HepG2 (cell line): ENCODE data around the gene PHF3. TPM values are rescaled to one million over a fixed set of nuclear protein-coding genes. Genes with fewer than 3 reads are reported as not detected.

Experiments used
- DNMT1 ChIP-seq: sonication (generic); formaldehyde crosslinking; IDR thresholded peaks from 2 replicates; pipeline ENCODE4 v1.5.1; 2020; ENCODE audit warnings: mild to moderate bottlenecking, missing genetic modification reagents
- FOXP1 ChIP-seq, 2 experiments: fragments of 450-650 bp in 1 of 2; IDR thresholded peaks; 2 replicates each; pipeline ENCODE4 v1.6.1; 2017 to 2018; ENCODE audit warnings: antibody characterized with exemption in 1 of 2
- GABPB1 ChIP-seq: IDR thresholded peaks from 2 replicates; pipeline ENCODE4 v1.6.1; 2016; ENCODE audit warnings: mild to moderate bottlenecking, missing genetic modification reagents, moderate library complexity, missing compliant biosample characterization
- HDAC6 ChIP-seq: fragments of 200-600 bp; sonication (generic); IDR thresholded peaks from 2 replicates; pipeline ENCODE4 v1.7.0; 2017; ENCODE audit warnings: mild to moderate bottlenecking, antibody characterized with exemption, low read length, low read depth
- HIC2 ChIP-seq: sonication (generic); formaldehyde crosslinking; IDR thresholded peaks from 2 replicates; pipeline ENCODE4 v1.9.0; 2022; ENCODE audit warnings: low read depth, missing genetic modification reagents
- RFX3 ChIP-seq: IDR thresholded peaks from 2 replicates; pipeline ENCODE4 v1.6.1; 2016; ENCODE audit warnings: missing biosample characterization, missing genetic modification reagents
- RXRA ChIP-seq: sonication (generic); formaldehyde crosslinking; IDR thresholded peaks from 2 replicates; pipeline ENCODE4 v1.5.1; 2020; ENCODE audit warnings: missing genetic modification reagents
- ZBTB21 ChIP-seq: sonication (generic); formaldehyde crosslinking; IDR thresholded peaks from 2 replicates; pipeline ENCODE4 v1.4.0; 2020; ENCODE audit warnings: missing genetic modification reagents
- ZNF503 ChIP-seq: sonication (generic); formaldehyde crosslinking; IDR thresholded peaks from 2 replicates; pipeline ENCODE4 v1.4.0; 2020; ENCODE audit warnings: missing genetic modification reagents
- ZNF670 ChIP-seq: sonication (generic); formaldehyde crosslinking; IDR thresholded peaks from 2 replicates; pipeline ENCODE4 v1.8.0; 2022; ENCODE audit warnings: mild to moderate bottlenecking, missing genetic modification reagents, borderline replicate concordance
- polyA plus RNA-seq, 8 experiments: library from polyadenylated mRNA; depleted of rRNA in 3 of 8; stranded (reverse) in 7 of 8; unstranded in 1 of 8; fragments of >200 nt; fragmentation: Illumina TruSeq in 4 of 8; extraction: Trizol in 4 of 8; gene quantifications; 2 replicates each; pipeline versions ENCODE4 v1.2.1 to v1.2.3, GENCODE V29; 2011 to 2016; ENCODE audit warnings: low read depth in 4 of 8, missing spikeins in 1 of 8, mixed read lengths in 1 of 8; ENCODE audit not compliant: insufficient read depth in 1 of 8
- total RNA-seq, 5 experiments: library from RNA; depleted of rRNA; stranded (reverse); fragments of >200 nt; fragmentation: Illumina TruSeq; extraction: Trizol; gene quantifications; 2 replicates each; pipeline ENCODE4 v1.2.3, GENCODE V29; 2016; ENCODE audit warnings: low read depth in 1 of 5
- TF ChIP-seq, protein P1 (sequence below): sonication (generic); formaldehyde crosslinking; IDR thresholded peaks from 2 replicates; pipeline ENCODE4 v1.5.1; 2020; ENCODE audit warnings: mild to moderate bottlenecking, missing genetic modification reagents
- TF ChIP-seq, protein P2 (sequence below): sonication (generic); formaldehyde crosslinking; conservative IDR thresholded peaks from 2 replicates; pipeline ENCODE4 v1.8.1; 2023; ENCODE audit warnings: missing genetic modification reagents
- TF ChIP-seq, protein P3 (sequence below): sonication (generic); formaldehyde crosslinking; IDR thresholded peaks from 2 replicates; pipeline ENCODE4 v1.4.0; 2020; ENCODE audit warnings: mild to moderate bottlenecking, missing genetic modification reagents, borderline replicate concordance
- TF ChIP-seq, protein P4 (sequence below): sonication (generic); formaldehyde crosslinking; IDR thresholded peaks from 2 replicates; pipeline ENCODE4 v1.5.0; 2020; ENCODE audit warnings: mild to moderate bottlenecking, missing genetic modification reagents, moderate library complexity

The PHF3 gene
- total and polyA plus RNA-seq, 2 of the 13 experiments (the other 11 are each of a cell fraction or from before 2014, with no cell fraction given) = 19.8 to 70.4 TPM

DNA sequence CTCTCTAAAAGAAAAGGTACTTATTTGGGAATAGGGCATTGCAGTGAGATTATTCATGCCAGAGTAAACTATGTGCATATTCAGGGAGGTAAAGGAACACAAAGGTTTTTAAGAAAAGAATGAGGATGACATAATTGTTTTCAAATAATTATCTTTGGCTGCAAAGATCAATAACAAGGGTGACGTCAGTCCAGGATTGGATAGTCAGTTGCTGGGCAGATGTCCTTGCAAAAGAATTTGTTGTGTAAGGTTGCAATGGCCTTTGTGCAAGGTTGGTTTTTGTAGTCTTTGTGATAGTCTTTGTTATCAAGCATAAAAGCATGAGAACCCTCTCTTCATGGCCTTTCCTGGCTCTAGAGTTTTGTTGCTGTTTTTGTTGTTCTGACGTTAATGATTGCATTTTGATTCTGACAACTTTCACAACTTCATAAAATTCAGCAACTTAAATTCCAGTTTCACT is 45.6 kb upstream of the PHF3 start (continued):
- TF ChIP-seq, protein P1, sequence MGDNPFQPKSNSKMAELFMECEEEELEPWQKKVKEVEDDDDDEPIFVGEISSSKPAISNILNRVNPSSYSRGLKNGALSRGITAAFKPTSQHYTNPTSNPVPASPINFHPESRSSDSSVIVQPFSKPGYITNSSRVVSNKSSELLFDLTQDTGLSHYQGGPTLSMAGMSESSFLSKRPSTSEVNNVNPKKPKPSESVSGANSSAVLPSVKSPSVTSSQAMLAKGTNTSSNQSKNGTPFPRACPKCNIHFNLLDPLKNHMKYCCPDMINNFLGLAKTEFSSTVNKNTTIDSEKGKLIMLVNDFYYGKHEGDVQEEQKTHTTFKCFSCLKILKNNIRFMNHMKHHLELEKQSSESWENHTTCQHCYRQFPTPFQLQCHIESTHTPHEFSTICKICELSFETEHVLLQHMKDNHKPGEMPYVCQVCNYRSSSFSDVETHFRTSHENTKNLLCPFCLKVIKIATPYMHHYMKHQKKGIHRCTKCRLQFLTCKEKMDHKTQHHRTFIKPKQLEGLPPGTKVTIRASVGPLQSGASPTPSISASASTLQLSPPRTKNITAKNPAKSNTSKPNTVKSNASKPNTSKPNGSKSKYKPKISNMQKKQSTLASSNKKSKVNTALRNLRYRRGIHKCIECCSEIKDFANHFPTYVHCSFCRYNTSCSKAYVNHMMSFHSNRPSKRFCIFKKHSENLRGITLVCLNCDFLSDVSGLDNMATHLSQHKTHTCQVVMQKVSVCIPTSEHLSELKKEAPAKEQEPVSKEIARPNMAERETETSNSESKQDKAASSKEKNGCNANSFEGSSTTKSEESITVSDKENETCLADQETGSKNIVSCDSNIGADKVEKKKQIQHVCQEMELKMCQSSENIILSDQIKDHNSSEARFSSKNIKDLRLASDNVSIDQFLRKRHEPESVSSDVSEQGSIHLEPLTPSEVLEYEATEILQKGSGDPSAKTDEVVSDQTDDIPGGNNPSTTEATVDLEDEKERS (CRISPR knock-in tag) = 0 out of 2 replicates have a peak, but pooled peaks have one; percentile 33
- no peak for TF ChIP-seq RFX3 (CRISPR knock-in tag)
- peak; percentile 90 for TF ChIP-seq ZBTB21 (CRISPR knock-in tag)
- TF ChIP-seq, protein P2, sequence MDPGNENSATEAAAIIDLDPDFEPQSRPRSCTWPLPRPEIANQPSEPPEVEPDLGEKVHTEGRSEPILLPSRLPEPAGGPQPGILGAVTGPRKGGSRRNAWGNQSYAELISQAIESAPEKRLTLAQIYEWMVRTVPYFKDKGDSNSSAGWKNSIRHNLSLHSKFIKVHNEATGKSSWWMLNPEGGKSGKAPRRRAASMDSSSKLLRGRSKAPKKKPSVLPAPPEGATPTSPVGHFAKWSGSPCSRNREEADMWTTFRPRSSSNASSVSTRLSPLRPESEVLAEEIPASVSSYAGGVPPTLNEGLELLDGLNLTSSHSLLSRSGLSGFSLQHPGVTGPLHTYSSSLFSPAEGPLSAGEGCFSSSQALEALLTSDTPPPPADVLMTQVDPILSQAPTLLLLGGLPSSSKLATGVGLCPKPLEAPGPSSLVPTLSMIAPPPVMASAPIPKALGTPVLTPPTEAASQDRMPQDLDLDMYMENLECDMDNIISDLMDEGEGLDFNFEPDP = no peak
- TF ChIP-seq, protein P3, sequence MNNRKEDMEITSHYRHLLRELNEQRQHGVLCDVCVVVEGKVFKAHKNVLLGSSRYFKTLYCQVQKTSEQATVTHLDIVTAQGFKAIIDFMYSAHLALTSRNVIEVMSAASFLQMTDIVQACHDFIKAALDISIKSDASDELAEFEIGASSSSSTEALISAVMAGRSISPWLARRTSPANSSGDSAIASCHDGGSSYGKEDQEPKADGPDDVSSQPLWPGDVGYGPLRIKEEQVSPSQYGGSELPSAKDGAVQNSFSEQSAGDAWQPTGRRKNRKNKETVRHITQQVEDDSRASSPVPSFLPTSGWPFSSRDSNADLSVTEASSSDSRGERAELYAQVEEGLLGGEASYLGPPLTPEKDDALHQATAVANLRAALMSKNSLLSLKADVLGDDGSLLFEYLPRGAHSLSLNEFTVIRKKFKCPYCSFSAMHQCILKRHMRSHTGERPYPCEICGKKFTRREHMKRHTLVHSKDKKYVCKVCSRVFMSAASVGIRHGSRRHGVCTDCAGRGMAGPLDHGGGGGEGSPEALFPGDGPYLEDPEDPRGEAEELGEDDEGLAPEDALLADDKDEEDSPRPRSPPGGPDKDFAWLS = no peak
- TF ChIP-seq FOXP1 (IDR thresholded peaks at IDR 0.05) = peak; percentile 49
- TF ChIP-seq FOXP1 (CRISPR knock-in tag; IDR thresholded peaks at IDR 0.05) = peak; percentile 95
- TF ChIP-seq ZNF503 (CRISPR knock-in tag) = no peak; the same call in 1 of the 2 replicates
- TF ChIP-seq GABPB1 (CRISPR knock-in tag) = no peak; the same call in 1 of the 2 replicates
- TF ChIP-seq, protein P4, sequence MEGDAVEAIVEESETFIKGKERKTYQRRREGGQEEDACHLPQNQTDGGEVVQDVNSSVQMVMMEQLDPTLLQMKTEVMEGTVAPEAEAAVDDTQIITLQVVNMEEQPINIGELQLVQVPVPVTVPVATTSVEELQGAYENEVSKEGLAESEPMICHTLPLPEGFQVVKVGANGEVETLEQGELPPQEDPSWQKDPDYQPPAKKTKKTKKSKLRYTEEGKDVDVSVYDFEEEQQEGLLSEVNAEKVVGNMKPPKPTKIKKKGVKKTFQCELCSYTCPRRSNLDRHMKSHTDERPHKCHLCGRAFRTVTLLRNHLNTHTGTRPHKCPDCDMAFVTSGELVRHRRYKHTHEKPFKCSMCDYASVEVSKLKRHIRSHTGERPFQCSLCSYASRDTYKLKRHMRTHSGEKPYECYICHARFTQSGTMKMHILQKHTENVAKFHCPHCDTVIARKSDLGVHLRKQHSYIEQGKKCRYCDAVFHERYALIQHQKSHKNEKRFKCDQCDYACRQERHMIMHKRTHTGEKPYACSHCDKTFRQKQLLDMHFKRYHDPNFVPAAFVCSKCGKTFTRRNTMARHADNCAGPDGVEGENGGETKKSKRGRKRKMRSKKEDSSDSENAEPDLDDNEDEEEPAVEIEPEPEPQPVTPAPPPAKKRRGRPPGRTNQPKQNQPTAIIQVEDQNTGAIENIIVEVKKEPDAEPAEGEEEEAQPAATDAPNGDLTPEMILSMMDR (CRISPR knock-in tag) = no peak
- TF ChIP-seq RXRA (CRISPR knock-in tag) = no peak; the same call in 1 of the 2 replicates
- TF ChIP-seq DNMT1 = no peak
- 0 out of 2 replicates have a peak, but pooled peaks have one; percentile 73 for TF ChIP-seq ZNF670 (CRISPR knock-in tag)
- TF ChIP-seq HDAC6 = no peak
- no peak for TF ChIP-seq HIC2 (CRISPR knock-in tag)
